ENCODE results near the gene CLEC3A. TPM values are rescaled to one million over a fixed set of nuclear protein-coding genes. Genes with fewer than 3 reads are reported as not detected.

Gene CLEC3A
- total and polyA plus RNA-seq, 4 donors, result not detected

DNA sequence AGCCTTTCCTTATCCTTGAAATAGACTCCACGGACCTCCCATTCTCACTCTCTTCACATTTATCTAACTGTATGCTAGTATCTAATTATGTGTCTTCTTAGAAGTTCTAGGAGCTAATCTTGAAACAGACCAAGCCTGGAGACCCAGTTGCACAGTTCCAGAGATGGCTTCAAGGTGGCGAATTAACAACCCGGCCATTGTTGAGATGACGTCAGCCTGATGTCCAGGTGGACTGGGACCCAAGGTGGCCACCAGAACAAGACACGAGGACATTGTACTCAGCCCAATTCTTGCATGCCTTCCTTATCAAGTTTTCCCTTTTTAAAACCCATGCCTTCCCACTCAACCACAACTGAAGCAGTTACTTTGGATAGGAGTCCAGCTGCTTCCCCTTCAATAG lies 47.6 kb downstream of the CLEC3A start:
- H3K9ac ChIP-seq (ENCODE audit: low read depth in 1 of 2, low read length in 2 of 2), result no peak overlapping the region
- no peak overlapping the region for H3K4me3 ChIP-seq (ENCODE audit: low read depth in 1 of 3, low read length in 3 of 3)
- no peaks in the 10 kb centered on the region for H3K4me1 ChIP-seq (ENCODE audit: control insufficient read depth in 4 of 4, insufficient read depth in 4 of 4, low read length in 3 of 4)
- no peaks in the 10 kb centered on the region for H3K9me3 ChIP-seq (ENCODE audit: control insufficient read depth in 4 of 4, low read length in 3 of 4)
- H3K36me3 ChIP-seq (ENCODE audit: control insufficient read depth in 4 of 4, insufficient read depth in 3 of 4, low read depth in 1 of 4, low read length in 3 of 4), result no peaks in the 10 kb centered on the region
- H3K27me3 ChIP-seq (ENCODE audit: control insufficient read depth in 4 of 4, insufficient read depth in 4 of 4, low read length in 3 of 4), result peaks cover 0 to 3% (median 0%) of the 10 kb centered on the region in 4 donors
- WGBS, result 80% methylated on average over 5 of the region's 5 CpGs
- H3K27ac ChIP-seq (ENCODE audit: low read depth in 1 of 2, low read length in 2 of 2), result no peak overlapping the region
- DNase-seq (ENCODE audit: low spot score), result no peak
- TF ChIP-seq HNF4A (conservative IDR thresholded peaks at IDR 0.05), result no peak
- no peak for TF ChIP-seq NR2F2 (IDR thresholded peaks at IDR 0.05)

DNA sequence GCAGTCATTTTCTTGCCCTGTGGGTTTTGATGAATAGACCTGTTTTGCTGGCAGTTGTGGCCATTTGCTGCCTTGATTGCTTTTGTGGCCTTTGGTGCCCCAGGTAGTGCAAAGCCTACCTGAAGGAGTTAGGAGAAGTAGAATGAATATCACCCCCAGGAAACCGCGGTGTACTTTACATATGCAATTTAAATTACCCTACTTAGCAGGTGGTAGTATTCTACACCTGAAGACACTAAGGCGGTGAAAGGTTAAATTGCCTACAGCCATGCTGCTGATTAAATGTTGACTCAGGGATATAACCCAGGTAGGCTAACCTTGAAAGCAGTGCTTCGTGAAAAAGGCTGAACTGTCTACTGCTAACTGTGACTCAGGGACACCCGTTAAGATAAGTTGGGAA lies 49.9 kb downstream of the CLEC3A start:
- Histone ChIP-seq H3K9ac (ENCODE audit: low read depth in 1 of 2, low read length in 2 of 2) (no peak overlapping the region), H3K4me3 (ENCODE audit: low read depth in 1 of 3, low read length in 3 of 3) (no peak overlapping the region), H3K36me3 (ENCODE audit: control insufficient read depth in 4 of 4, insufficient read depth in 3 of 4, low read depth in 1 of 4, low read length in 3 of 4) (no peaks in the 10 kb centered on the region), H3K27ac (ENCODE audit: low read depth in 1 of 2, low read length in 2 of 2) (no peak overlapping the region), H3K27me3 (ENCODE audit: control insufficient read depth in 4 of 4, insufficient read depth in 4 of 4, low read length in 3 of 4) (peaks cover 0 to 3% (median 0%) of the 10 kb centered on the region in 4 donors), H3K9me3 (ENCODE audit: control insufficient read depth in 4 of 4, low read length in 3 of 4) (no peaks in the 10 kb centered on the region), H3K4me1 (ENCODE audit: control insufficient read depth in 4 of 4, insufficient read depth in 4 of 4, low read length in 3 of 4) (no peaks in the 10 kb centered on the region)
- no peak for DNase-seq (ENCODE audit: low spot score)
- TF ChIP-seq HNF4A (conservative IDR thresholded peaks at IDR 0.05), result no peak
- TF ChIP-seq JUND (IDR thresholded peaks at IDR 0.05), result no peak
- TF ChIP-seq FOXA1 (IDR thresholded peaks at IDR 0.05), result no peak
- no peak for TF ChIP-seq EGR1 (IDR thresholded peaks at IDR 0.05; ENCODE audit: low read depth in 2 of 2)
- TF ChIP-seq, protein P1, sequence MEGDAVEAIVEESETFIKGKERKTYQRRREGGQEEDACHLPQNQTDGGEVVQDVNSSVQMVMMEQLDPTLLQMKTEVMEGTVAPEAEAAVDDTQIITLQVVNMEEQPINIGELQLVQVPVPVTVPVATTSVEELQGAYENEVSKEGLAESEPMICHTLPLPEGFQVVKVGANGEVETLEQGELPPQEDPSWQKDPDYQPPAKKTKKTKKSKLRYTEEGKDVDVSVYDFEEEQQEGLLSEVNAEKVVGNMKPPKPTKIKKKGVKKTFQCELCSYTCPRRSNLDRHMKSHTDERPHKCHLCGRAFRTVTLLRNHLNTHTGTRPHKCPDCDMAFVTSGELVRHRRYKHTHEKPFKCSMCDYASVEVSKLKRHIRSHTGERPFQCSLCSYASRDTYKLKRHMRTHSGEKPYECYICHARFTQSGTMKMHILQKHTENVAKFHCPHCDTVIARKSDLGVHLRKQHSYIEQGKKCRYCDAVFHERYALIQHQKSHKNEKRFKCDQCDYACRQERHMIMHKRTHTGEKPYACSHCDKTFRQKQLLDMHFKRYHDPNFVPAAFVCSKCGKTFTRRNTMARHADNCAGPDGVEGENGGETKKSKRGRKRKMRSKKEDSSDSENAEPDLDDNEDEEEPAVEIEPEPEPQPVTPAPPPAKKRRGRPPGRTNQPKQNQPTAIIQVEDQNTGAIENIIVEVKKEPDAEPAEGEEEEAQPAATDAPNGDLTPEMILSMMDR (IDR thresholded peaks at IDR 0.05; ENCODE audit: low read depth, low read length, missing input control), result no peak
- WGBS, result 15% methylated on average over 5 of the region's 5 CpGs

DNA sequence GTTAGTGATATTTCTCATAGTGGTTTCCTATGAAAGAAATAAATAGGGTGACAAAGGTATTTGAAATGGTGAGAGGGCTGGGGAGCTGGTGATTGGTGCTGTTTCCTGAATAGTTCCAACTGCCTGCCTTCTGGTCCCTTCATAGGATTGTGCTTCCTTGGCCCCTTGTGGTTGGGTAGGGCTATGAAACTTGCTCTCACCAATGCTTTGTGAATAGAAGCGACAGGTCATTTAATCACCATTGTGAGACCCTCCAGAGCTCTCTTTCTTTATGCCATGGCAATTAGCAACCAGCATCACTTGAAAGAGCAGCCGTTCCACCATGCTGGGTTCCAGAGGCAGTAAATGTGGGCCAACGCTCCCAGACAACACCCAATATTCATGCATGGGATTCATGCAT lies 53.5 kb downstream of the CLEC3A start:
- no peak overlapping the region for H3K4me3 ChIP-seq (ENCODE audit: low read depth in 1 of 3, low read length in 3 of 3)
- DNase-seq (ENCODE audit: low spot score), result no peak
- WGBS, result 88% methylated on average over 3 of the region's 3 CpGs
- no peaks in the 10 kb centered on the region for H3K9me3 ChIP-seq (ENCODE audit: control insufficient read depth in 4 of 4, low read length in 3 of 4)
- no peaks in the 10 kb centered on the region for H3K27me3 ChIP-seq (ENCODE audit: control insufficient read depth in 4 of 4, insufficient read depth in 4 of 4, low read length in 3 of 4)
- no peak overlapping the region for H3K27ac ChIP-seq (ENCODE audit: low read depth in 1 of 2, low read length in 2 of 2)
- H3K9ac ChIP-seq (ENCODE audit: low read depth in 1 of 2, low read length in 2 of 2), result no peak overlapping the region
- H3K36me3 ChIP-seq (ENCODE audit: control insufficient read depth in 4 of 4, insufficient read depth in 3 of 4, low read depth in 1 of 4, low read length in 3 of 4), result no peaks in the 10 kb centered on the region
- TF ChIP-seq ATF3 (IDR thresholded peaks at IDR 0.05), result no peak
- TF ChIP-seq TAF1 (conservative IDR thresholded peaks at IDR 0.05), result no peak
- TF ChIP-seq, protein P1 (IDR thresholded peaks at IDR 0.05; ENCODE audit: low read depth, low read length, missing input control), result no peak
- TF ChIP-seq GABPA (IDR thresholded peaks at IDR 0.05 in 1 of 2, conservative IDR thresholded peaks at IDR 0.05 in 1 of 2), result no peak
- TF ChIP-seq RAD21 (IDR thresholded peaks at IDR 0.05), result no peak
- TF ChIP-seq EGR1 (IDR thresholded peaks at IDR 0.05; ENCODE audit: low read depth in 2 of 2), result no peak
- no peak for TF ChIP-seq JUND (IDR thresholded peaks at IDR 0.05)
- TF ChIP-seq RXRA (IDR thresholded peaks at IDR 0.05), result no peak
- no peaks in the 10 kb centered on the region for H3K4me1 ChIP-seq (ENCODE audit: control insufficient read depth in 4 of 4, insufficient read depth in 4 of 4, low read length in 3 of 4)

All from liver (tissue), 9 donors.